TTC549 (cell line): ENCODE measurements around the gene GSTM5.
"Not testable (repeated sequence)": the region's sequence is repeated elsewhere in the genome, so short reads cannot be mapped to it uniquely, and the experiment has no call there.

Experiments used
- FAIRE-seq: peaks from 2 replicates; lab custom pipeline; 2012; peaks lifted over from hg19 to GRCh38; lab: Jason Lieb, UNC

GSTM5 gene

GRCh38 chr1:109730666-109731065 is 18.6 kb downstream of the GSTM5 start:
- FAIRE-seq: no peak

- FAIRE-seq: no peak
These were observed 20.4 kb downstream of the GSTM5 start for GRCh38 chr1:109732390-109732881.

GRCh38 chr1:109733236-109733870 is 21.3 kb downstream of the GSTM5 start:
- FAIRE-seq: no peak

GRCh38 chr1:109739738-109740614 is 27.9 kb downstream of the GSTM5 start:
- FAIRE-seq: no peak

GRCh38 chr1:109740615-109741373 is 28.7 kb downstream of the GSTM5 start, which contains the start of gene GSTM3:
Gene GSTM3, minus strand, starts transcription at chr1:109741038. Its CDS starts 751 bp downstream, at chr1:109740287.
- no peak for FAIRE-seq

GRCh38 chr1:109748311-109748710 is 36.3 kb downstream of the GSTM5 start:
- not testable (repeated sequence) for FAIRE-seq

GRCh38 chr1:109749221-109749620 is 37.2 kb downstream of the GSTM5 start:
- no peak for FAIRE-seq

- no peak for FAIRE-seq
These were observed 38.3 kb downstream of the GSTM5 start for GRCh38 chr1:109750241-109750882.

- no peak for FAIRE-seq
These were observed 38.9 kb downstream of the GSTM5 start for GRCh38 chr1:109750920-109751319.

- no peak for FAIRE-seq
These were observed 39.6 kb downstream of the GSTM5 start for GRCh38 chr1:109751531-109752260.

- no peak for FAIRE-seq
These were observed 42.7 kb downstream of the GSTM5 start for GRCh38 chr1:109754738-109755137.

GRCh38 chr1:109756325-109756724 is 44.3 kb downstream of the GSTM5 start:
- not testable (repeated sequence) for FAIRE-seq

- FAIRE-seq: no peak
These were observed 44.9 kb downstream of the GSTM5 start for GRCh38 chr1:109756848-109757521.

- FAIRE-seq: no peak
These were observed 46.1 kb downstream of the GSTM5 start for GRCh38 chr1:109757936-109758786.

- FAIRE-seq: no peak
These were observed 47.7 kb downstream of the GSTM5 start for GRCh38 chr1:109759513-109760334.

GRCh38 chr1:109760581-109761226 is 48.7 kb downstream of the GSTM5 start:
- FAIRE-seq: no peak

GRCh38 chr1:109761227-109762038 is 49.4 kb downstream of the GSTM5 start:
- FAIRE-seq: no peak
